Thyroid gland (tissue), 4 donors: Measurements from ENCODE around the gene FIP1L1.

Source experiments
- POLR2A ChIP-seq, 2 donors: fragments of 450-650 bp; IDR thresholded peaks; one replicate each; pipeline ENCODE4 v1.6.1; 2017; ENCODE audit warnings: antibody characterized with exemption in 2 of 2, mild to moderate bottlenecking in 2 of 2, moderate library complexity in 1 of 2
- TF ChIP-seq, protein P1 (sequence below), 6 experiments: fragments of 200-600 bp in 3 of 6; fragments of 450-650 bp in 3 of 6; sonication (generic) in 3 of 6; IDR thresholded peaks; one replicate each; pipeline ENCODE4 v1.5.1; 2016 to 2019; ENCODE audit warnings: antibody characterized with exemption in 6 of 6, mild to moderate bottlenecking in 2 of 6, inconsistent platforms in 1 of 6, moderate library complexity in 1 of 6

DNA sequence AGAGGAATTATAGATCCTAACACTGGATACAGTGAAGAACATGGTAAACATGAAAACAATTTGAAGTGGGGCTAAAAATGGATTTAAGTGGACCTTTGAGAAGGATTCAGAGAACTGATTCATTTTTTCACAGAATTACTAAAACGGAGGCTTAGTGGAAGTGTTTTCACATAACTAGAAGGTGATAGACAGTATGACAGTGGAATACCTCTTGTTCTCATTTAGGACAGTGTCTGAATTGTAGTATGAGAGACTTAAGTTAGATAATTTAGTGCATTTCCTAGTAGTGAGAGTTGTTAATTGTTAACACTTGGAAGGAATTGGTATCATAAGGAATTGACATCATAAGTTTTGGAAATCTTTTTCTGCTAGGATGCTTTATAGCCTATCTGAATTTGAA, 64.1 kb downstream of the FIP1L1 start:
- TF ChIP-seq, protein P1, sequence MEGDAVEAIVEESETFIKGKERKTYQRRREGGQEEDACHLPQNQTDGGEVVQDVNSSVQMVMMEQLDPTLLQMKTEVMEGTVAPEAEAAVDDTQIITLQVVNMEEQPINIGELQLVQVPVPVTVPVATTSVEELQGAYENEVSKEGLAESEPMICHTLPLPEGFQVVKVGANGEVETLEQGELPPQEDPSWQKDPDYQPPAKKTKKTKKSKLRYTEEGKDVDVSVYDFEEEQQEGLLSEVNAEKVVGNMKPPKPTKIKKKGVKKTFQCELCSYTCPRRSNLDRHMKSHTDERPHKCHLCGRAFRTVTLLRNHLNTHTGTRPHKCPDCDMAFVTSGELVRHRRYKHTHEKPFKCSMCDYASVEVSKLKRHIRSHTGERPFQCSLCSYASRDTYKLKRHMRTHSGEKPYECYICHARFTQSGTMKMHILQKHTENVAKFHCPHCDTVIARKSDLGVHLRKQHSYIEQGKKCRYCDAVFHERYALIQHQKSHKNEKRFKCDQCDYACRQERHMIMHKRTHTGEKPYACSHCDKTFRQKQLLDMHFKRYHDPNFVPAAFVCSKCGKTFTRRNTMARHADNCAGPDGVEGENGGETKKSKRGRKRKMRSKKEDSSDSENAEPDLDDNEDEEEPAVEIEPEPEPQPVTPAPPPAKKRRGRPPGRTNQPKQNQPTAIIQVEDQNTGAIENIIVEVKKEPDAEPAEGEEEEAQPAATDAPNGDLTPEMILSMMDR (IDR thresholded peaks at IDR 0.05), result no peak
- TF ChIP-seq POLR2A (IDR thresholded peaks at IDR 0.05), result no peak
